Measurements from ENCODE around the gene CBFA2T3.

GRCh38 chr16:88989852-88990547 is 13.0 kb upstream of the CBFA2T3 start:
- TF ChIP-seq CTCF (IDR thresholded peaks at IDR 0.05; ENCODE audit: low read depth, low read length): no peak
- no peak for TF ChIP-seq EZH2phosphoT487 (IDR thresholded peaks at IDR 0.05; ENCODE audit: low read depth)
